ENCODE measurements around the gene LRRC10.

Gene LRRC10, protein sequence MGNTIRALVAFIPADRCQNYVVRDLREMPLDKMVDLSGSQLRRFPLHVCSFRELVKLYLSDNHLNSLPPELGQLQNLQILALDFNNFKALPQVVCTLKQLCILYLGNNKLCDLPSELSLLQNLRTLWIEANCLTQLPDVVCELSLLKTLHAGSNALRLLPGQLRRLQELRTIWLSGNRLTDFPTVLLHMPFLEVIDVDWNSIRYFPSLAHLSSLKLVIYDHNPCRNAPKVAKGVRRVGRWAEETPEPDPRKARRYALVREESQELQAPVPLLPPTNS

DNA sequence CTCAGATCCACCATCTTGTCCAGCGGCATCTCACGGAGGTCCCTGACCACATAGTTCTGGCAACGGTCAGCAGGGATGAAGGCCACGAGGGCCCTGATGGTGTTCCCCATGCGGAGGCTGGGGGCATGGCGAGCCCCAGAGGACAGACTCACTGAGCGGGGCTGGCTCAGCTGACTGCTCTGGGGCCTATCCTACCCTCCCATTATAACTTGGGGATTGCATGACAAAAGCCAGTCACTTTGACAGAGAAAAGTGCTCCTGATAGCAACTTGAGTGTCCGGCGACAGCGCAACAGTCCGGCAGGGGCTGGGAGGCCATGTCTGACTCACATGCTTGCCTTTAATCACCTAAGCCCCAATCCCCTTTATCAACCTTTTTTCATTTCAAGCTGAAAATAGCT is at the start of gene LRRC10:
Gene LRRC10 (minus strand): TSS at position 179 of the 400 bp plus-strand sequence. CDS start 69 bp downstream, at position 110.
- FAIRE-seq: no peak

DNA sequence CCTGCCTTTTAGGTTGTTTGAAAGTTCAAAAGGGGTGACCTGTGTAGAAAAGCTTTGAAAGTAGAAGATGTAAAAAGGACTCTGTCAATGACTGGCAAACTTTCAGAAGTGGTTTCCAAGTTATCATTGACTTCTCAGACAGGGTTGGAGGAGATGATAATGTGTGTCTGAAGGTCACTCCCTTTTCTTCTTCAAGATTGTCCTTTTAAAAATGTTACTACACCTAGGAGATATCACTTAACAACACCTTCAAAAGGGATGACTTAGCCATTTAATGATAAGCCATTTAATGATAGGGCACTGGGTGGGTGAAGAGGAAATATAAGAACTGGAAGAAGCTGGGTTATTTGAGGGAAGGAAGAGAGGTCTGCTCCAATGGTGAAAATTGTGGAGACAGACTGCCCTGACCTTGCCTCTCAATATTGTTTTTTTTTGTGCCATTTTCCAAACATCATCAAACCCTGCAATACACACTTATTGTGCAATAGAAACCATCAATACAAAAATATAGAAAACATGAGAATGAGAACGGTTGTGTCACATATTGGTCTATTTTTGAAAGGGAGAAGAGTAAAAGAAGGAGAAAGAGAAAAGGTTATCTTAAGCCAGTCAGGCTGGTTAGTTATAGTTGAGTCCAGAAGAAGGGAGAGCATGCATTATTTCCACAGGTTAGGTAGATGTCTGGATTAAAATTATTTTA is 49.6 kb upstream of the LRRC10 start:
- FAIRE-seq: no peak

DNA sequence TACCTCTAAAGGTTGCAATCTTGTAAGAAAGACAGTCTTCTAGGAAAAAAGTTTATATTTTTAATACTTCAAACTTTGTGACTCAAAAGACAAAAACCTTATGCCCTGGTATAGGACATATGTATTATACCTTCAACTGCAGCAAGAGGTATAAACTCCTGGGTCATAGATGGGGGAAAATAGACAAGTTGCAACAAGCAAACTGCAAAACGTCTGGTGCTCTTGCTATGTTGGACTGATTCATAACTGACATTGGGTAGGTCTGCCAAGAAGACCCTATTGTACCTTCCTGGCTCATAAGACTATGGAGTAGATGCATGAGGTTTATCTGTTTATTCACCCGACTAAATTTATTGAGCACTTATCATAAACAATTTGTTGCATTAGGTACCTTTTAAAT is 47.5 kb upstream of the LRRC10 start:
- FAIRE-seq: no peak

DNA sequence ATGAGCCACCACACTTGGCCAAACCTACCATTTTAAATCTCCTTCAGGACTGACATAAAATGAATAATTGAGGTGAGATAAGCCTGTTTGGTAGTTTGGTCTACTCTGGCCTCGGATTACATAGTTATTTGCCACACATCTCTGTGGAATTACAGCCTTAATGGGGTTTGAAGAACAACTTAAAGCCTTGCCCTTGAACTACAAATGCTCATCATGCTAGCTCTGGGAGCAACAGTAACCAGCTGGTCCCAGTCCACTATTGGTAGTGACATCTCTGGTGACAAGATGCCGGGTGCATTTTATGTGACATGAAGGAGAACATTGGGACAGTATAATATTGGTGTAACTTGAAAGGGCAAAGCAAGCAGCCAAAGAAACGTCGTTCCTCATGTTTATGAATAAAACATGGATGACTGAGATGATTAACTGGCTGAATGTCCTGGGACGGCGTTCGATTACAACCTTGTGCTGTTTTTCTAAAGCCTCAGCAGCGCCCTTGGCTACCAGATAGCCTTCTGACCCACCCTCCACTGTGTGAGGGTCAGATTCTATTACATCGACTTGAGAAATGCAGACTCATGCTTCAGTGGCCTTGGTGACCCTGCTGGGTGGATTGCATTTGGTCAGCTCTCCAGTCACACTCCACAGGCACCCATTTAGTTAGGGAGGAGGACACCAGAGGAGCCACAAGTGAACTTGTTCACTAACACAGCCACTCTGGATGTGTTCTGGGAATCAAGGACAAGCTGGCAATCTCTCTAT is 46.9 kb upstream of the LRRC10 start:
- FAIRE-seq: no peak

DNA sequence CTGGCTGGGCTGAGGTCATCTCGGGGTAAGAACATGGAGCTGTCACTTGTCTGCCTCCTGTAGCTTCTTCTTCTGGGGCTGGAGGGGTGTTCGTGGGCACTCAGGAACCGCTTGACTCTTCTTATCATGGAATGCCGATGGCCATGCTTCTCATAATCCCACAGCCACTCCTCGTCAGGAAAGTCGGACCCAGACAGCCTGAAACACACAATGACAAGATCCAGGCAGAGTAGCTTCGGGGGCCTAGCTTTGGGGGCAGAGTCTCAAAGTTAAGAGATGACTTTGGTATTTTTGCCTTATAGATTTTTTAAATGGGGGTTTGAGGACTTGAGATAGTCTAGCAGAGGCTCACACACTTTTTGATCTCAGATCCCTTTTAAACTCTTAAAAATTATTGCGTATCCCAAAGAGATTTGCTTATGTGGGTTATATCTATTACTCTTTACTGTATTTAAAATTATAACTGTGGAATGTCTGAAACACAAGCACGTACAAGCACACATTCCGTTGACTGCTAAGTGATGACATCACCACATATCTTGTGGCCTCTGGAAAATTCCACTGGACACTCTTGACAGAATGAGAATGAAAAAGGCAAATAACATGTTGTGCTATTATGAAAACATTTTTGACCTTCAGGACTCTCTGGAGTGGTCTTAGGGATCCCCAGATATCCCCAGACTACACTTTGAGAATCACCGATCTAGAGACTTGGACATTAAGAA is 45.1 kb upstream of the LRRC10 start:
- no peak for FAIRE-seq

DNA sequence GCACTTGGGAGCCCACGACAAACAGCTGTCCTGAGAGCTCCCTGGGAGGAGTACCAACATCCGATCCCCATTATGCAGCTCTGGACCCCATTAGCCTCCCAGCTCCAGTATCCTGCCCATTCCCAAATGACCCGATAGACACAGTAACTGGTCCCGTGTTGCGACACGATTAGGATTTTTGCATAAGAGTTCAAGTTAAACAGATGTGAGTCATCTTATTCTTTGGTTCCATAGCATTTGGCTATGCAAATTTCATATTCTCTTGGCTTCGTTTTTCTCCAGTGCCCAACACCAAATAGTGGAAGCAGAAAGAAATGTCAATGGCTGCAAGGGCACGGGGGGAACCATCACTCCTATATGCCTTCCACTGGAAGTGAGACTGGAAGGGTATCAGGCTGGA is 43.0 kb upstream of the LRRC10 start:
- FAIRE-seq: no peak

DNA sequence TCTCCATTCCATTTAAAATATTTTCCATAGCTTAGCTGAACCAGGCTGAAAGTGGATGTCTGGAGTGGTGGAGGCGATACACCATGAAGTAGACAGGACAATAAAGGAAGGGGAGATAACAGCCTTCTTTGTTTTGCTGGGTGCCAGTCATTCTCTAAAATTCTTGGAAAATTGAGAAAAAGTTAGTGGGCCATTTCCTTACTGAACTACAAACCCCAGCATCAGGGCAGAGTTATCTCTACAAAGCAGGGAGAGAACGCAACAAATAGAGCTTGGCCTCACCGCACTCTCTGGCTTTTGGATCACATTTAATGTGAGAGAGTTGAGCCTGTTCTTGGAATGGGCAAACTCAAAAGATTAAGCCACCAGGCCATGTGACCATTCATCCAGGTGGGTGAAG is 41.2 kb upstream of the LRRC10 start:
- no peak for FAIRE-seq

DNA sequence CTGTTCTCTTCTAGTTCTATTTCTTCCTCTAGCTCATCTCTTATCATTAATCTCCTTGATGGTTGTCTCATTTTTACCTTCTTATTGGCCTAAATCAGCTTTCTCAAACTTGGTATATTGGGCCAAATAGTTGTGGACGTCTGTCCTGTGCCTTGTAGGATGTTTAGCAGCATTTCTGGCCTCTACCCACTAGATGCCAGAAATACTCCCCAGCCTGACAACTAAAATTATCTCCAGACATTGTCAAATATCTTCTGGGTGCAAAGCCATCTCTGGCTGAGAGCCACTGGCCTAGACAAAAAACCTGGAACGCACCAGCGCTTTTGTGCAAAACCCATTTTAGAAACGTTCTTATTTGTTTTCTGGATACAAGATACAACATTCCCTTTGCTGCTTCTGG is 38.8 kb upstream of the LRRC10 start:
- no peak for FAIRE-seq

DNA sequence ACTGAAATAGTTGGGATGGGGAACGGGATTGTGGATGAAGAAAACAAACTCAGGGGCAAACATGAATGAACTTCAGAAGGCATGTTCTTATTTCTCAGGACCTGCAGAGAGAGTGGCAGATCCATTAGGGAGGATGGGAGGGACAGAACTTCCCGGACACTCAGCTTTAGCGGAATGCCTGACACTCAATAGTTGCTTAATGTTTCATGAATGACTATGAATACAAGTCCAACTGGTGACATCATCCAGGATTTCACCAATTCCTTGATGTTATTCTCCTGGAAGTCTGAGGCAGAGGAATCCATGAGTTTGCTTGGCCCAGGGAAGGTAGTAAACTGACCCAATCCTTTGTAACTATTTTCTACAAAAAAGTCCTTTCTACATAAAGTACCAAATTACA is 37.8 kb upstream of the LRRC10 start:
- FAIRE-seq: no peak

DNA sequence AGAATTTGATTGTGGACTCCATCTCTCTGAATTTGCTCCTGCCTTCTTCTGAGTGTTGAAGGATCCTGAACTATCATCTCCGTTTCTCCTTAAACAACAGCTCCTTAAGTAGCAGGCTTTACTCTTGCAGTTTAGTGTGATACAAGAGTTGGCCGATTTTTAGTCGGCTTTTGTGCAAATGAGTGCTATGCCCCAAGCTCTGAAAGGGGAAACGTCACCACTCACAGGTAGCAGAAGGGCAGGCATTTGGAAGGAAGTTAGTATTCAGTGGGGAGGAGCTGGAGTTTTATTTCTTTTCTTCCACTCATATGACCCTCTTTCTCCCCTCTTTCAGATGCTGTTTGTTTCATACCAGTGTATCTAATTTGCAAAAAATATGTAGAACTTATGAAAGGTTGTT is 36.5 kb upstream of the LRRC10 start:
- no peak for FAIRE-seq

DNA sequence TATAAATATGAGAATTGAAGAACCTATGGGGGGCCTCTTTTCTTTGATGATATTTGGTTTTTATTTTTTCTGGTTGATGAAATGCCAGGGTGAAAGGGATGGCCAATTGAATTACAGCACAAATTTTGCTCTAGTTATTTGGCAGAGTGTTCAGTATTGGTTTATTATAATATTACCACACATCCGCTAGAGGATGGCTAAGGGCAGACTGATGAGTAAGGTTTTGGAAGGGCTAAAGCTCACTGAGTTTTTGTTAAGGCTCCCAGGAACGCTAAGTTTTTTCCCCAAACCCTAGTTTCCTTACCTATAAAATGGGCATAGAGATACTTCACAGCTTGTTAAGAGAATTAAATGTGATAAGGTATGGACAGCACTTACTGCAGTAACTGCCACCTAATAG is 34.3 kb upstream of the LRRC10 start:
- FAIRE-seq: no peak

DNA sequence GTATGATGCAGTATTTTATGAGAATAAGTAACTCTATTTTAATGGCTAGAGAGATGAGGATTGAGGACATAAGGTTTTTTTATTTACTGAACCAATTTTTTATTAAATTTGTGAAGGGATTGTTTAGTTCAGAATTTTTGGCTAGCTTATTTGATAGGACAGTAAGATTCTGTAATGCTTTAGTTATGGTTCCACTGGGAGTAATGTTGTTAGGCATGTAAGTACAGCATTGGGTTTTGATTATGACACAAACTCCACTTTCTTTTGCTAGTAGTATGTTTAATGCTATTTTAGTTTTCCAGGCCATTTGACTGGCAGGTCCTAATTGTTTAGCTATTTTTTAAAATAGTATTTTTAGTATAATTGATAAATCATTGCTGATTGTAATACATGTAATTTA is 33.8 kb upstream of the LRRC10 start:
- no peak for FAIRE-seq

DNA sequence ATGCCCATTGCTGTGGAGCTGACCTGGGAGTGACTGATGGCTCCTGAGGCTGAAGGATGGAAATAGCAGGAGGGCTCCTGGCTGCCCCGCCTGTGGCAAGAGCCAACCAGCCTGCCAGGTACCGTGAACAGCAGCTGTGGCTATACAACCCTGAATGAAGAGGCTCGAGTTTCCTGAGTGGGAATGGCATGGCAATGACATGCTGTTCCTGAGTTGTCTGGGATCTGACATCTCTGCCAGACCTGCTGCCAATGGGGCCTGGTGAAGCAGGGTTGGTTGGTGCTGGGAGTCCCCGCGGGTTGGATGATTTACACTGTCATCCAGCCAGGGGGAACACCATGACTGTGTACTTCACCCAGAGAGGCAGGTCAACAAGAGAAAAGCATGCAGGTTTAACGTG is 31.8 kb upstream of the LRRC10 start:
- no peak for FAIRE-seq

DNA sequence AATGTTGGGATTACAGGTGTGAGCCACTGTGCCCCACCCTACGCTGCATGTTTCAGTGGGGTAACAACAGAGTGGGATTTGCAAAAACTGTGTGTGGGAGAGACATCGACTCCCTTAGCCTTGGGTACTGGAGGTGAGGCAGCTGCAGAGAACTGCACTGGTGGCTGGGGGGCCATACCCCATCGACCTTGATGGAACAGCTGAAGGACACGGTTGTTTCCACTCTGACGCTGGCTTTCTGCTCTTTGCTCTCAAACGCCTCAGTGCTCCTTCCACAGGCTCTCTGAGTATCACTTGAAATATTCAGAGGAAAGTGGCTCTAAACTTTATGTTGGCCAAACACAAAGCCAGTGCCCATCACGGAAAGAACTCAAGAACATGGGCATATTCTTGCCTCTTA is 30.8 kb upstream of the LRRC10 start:
- no peak for FAIRE-seq

DNA sequence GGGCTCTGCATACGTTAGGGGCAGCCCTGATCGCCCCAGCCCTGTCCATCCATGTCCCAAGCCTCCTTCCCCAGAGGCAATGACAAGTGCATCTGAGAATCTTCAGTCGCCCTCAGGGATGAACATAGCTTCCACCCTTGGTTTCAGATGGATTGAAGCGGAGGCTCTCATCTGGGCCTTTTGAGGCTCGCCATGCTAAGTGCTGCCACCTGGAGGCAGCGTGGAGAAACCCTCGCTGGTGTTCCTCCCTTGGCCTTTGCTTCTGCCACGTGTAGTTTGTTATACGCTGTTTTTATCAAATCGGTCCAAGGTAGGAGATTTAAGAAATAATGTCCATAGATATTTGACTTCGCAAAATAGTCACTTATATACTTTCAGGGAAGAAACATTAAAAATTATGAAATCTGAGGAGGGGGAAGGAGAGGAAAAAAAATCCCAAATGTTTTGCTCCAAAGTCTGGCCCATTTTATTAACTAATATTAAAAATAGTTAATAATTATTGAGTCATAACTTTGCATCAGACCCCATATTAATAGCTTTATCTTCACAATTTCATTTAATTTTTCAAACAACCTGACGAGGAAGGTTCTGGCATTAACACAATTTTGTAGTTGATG is 28.8 kb upstream of the LRRC10 start:
- no peak for FAIRE-seq

DNA sequence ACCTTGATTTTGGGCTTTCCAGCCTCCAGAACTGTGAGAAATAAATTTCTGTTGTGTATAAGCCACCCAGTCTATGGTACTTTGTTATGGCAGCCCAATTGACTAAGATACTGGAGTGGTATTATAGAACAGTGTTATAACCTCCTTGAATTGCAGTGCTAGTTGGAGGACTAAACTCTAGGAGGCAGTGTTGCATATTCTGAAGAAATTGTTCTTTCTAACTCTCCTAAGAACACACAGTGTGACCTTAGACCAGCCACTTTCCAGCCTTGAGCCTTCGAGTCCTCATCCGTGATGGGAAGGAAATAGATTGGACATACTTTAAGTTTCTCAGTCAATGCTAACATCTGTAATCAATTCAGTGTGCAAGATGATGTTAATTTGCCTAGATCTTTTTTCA is 22.4 kb upstream of the LRRC10 start:
- no peak for FAIRE-seq

DNA sequence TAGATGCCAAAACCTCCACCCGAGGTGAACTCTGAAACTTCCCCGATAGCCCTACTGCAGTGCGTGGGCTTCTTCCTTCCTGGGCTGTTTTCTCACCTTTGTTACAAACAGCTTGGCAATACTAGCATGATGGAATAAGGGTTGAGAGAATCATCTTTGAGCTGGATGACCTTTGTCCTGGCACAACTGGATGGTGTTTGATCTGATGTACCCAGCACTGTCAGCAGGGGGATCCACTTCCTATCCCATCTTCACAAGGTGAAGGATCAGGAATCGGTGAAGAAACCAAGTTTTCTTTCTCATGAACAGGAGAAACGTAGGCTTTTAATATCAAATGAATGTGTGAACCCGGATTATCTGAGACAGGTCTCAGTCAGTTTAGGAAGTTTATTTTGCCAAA is 19.5 kb upstream of the LRRC10 start:
- no peak for FAIRE-seq

DNA sequence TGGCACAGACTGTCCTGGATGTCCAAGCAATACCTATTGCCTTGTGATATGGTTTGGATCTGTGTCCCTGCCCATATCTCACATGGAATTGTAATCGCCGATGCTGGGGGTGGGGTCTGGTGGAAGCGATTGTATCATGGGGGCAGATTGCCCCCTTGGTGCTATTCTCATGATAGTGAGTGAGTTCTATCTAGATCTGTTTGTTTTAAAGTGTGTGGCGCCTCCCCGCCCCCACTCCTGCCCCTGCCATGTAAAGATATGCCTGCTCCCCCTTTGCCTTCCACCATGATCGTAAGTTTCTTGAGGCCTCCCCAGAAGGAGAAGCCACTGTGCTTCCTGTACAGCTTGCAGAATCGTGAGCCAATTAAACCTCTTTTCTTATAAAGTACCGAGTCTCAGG is 16.8 kb upstream of the LRRC10 start:
- no peak for FAIRE-seq

DNA sequence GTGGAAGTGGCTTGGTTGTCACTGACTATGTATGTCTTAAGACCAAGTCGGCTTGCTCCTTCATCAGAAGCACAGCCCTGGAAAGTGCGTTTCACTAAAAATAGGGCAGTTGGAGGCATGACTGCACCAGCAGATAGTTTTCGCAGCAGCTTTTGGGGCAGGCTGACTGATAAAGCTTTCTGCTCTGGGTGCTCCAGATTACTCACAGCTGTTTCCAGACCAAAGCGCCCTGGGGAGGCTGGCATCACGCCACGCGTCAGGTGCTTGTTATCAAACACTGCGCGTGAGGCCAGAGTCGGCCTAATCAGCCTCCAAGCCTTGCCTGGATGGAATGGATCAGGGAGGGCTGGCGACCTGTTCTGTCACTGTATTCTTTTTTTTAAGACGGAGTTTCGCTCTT is 13.3 kb upstream of the LRRC10 start:
- no peak for FAIRE-seq

DNA sequence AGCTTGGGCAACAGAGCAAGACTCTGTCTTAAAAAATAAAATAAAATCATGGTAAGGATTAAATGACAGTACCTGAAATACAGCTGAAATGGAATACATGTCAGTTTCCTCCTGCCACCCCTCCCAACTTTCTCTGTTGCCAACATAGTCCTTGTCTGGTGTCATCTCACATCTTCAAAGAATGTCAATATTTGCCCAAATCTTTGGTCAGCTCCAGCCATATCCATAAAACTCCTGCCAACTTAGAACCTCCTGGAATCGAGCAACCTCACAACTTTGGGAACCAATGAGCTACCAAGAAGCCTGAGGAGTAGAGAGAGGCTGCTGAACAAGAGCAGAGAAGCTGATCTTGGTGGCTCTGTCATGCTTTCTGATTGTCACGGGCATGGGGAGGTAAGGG is 10.8 kb upstream of the LRRC10 start:
- no peak for FAIRE-seq

DNA sequence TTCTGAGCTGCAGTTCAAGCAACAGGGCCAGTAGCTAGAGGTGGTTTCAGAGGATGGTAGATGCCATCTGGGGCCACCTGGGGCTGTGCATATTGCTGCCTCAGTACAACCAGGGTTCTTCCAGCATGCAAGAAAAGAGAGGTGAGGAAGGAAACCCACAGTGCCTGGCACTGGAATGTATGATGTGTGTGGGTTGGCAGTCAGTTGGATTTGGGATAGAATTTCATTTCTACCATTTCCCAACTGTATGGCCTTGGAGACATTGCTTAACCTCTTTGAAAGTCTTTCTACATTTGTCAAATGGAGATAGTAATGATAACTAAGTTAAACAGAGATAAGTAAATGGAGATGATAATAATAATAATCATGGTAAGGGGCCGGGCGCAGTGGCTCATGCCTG is 10.2 kb upstream of the LRRC10 start:
- no peak for FAIRE-seq

DNA sequence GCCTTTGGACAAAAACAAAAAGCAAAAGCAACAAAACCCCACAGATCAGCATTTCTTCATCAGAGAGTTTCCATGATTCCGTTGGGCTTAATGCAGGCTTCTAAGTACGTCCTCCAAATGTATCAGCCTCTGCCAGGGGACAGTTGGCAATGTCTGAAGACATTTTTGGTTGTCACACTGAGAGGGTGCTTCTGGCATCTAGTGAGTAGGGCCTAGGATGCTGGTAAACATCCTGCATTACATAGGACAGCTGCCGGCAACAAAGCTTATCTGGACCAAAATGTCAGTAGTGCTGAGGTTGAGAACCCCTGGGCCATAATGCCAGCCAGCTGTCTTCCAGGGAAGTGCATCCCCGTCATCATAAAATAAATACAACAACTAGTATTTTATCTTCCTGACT is 9.4 kb upstream of the LRRC10 start:
- FAIRE-seq: no peak

DNA sequence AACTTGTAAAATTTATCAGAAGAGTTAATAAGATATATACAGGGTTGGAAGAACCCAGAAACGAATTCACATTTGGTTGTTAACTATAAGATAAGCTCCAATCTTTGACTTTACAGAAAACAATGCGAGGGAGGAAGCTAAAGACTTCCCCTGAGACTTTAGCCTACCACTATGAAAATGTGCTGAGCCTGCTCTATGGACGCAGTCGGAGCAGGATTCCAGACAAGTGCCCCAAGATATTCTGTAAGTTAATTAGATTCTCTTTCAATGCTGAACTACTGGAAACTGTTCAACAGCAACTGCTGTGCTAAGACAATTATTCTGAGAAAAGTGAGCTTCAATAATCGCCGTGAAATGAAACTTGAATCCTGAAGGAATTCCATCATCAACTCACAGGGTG is 8.3 kb upstream of the LRRC10 start:
- FAIRE-seq: no peak
